H1 (cell line): ENCODE data around the gene NFKBIL1. TPM values are rescaled to one million over a fixed set of nuclear protein-coding genes. Genes with fewer than 3 reads are reported as not detected.

ENCODE experiments used
- CTCF ChIA-PET: fragments of 300-600 bp; sonication (Branson Sonifier 250); formaldehyde crosslinking; loops from one replicate; lab custom pipeline; 2021; ENCODE audit not compliant: partially characterized antibody; lab: Charles Lee
- POLR2A ChIA-PET: fragments of 300-600 bp; sonication (Branson Sonifier 250); formaldehyde crosslinking; loops from one replicate; lab custom pipeline; 2021; ENCODE audit warnings: inconsistent platforms; ENCODE audit not compliant: partially characterized antibody; lab: Charles Lee
- DNase-seq, 2 experiments: peaks; one replicate each; pipeline versions ENCODE4 v3.0.0 to v3.0.0-alpha.2; 2010 to 2022; ENCODE audit warnings: low spot score in 2 of 2, low read depth in 1 of 2, mixed read lengths in 1 of 2
- FAIRE-seq: peaks from 2 replicates; lab custom pipeline; 2011; peaks lifted over from hg19 to GRCh38; lab: Jason Lieb, UNC
- H2AFZ ChIP-seq: 2 replicates; pipeline ENCODE4 v1.8.1; 2012; ENCODE audit warnings: low read length, inconsistent platforms
- H2AK5ac ChIP-seq: 2 replicates; pipeline ENCODE4 v1.6.1; 2013; ENCODE audit warnings: low read depth, low read length
- H2BK120ac ChIP-seq: replicated peaks from 2 replicates; pipeline ENCODE3; 2013; ENCODE audit warnings: low read depth, low read length, inconsistent platforms
- H2BK12ac ChIP-seq: 2 replicates; pipeline ENCODE4 v1.6.1; 2013; ENCODE audit warnings: low read depth, low read length
- H2BK15ac ChIP-seq: 2 replicates; pipeline ENCODE4 v1.6.1; 2013; ENCODE audit warnings: low read length
- H2BK20ac ChIP-seq: 2 replicates; pipeline ENCODE4 v1.6.1; 2013; ENCODE audit warnings: low read length
- H2BK5ac ChIP-seq: 2 replicates; pipeline ENCODE4 v1.6.1; 2013; ENCODE audit warnings: low read depth, low read length
- H3K14ac ChIP-seq: 2 replicates; pipeline ENCODE4 v1.6.1; 2013; ENCODE audit warnings: inconsistent platforms; ENCODE audit not compliant: insufficient read length
- H3K18ac ChIP-seq: 2 replicates; pipeline ENCODE4 v1.6.1; 2013; ENCODE audit warnings: low read length; ENCODE audit errors: extremely low read depth
- H3K23ac ChIP-seq: 2 replicates; pipeline ENCODE4 v1.6.1; 2013; ENCODE audit warnings: inconsistent platforms; ENCODE audit not compliant: insufficient read length
- H3K23me2 ChIP-seq: 2 replicates; pipeline ENCODE4 v1.6.1; 2013; ENCODE audit warnings: low read depth, low read length
- H3K27ac ChIP-seq: 2 replicates; pipeline ENCODE4 v1.6.1; 2011; ENCODE audit warnings: low read depth, low read length, inconsistent platforms
- H3K27me3 ChIP-seq, 4 experiments: replicated peaks in 1 of 4; 1 replicate in 1 of 4; 2 replicates in 3 of 4; pipeline versions ENCODE4 v1.6.1 to v1.8.1; 2011 to 2013; ENCODE audit warnings: low read length in 3 of 4, mild to moderate bottlenecking in 3 of 4, inconsistent platforms in 2 of 4, mixed read lengths in 2 of 4, moderate library complexity in 1 of 4; ENCODE audit not compliant: control insufficient read depth in 3 of 4, insufficient read depth in 3 of 4; ENCODE audit errors: extremely low read depth in 1 of 4
- H3K36me3 ChIP-seq, 4 experiments: 2 replicates each; pipeline versions ENCODE4 v1.6.1 to v1.8.1; 2011 to 2013; ENCODE audit warnings: mild to moderate bottlenecking in 4 of 4, low read length in 3 of 4, moderate library complexity in 2 of 4, control low read depth in 1 of 4, inconsistent platforms in 1 of 4; ENCODE audit not compliant: insufficient read depth in 4 of 4, control insufficient read depth in 2 of 4
- H3K4ac ChIP-seq: replicated peaks from 2 replicates; pipeline ENCODE3; 2013; ENCODE audit warnings: low read length, low read depth, mixed read lengths, inconsistent platforms; ENCODE audit not compliant: insufficient read length
- H3K4me1 ChIP-seq, 4 experiments: replicated peaks in 1 of 4; 1 replicate in 1 of 4; 2 replicates in 3 of 4; pipeline versions ENCODE4 v1.6.1 to v1.8.1; 2011 to 2013; ENCODE audit warnings: low read length in 3 of 4, inconsistent platforms in 2 of 4, mixed read lengths in 1 of 4; ENCODE audit not compliant: insufficient read depth in 4 of 4, control insufficient read depth in 3 of 4
- H3K4me2 ChIP-seq, 2 experiments: 2 replicates each; pipeline versions ENCODE4 v1.6.1 to v1.8.1; 2011 to 2013; ENCODE audit warnings: low read depth in 2 of 2, low read length in 2 of 2, control low read depth in 1 of 2, inconsistent platforms in 1 of 2, mild to moderate bottlenecking in 1 of 2; ENCODE audit not compliant: insufficient read depth in 1 of 2
- H3K4me3 ChIP-seq, 4 experiments: fragments of 200-600, 300-600 bp in 1 of 4; sonication (generic), shearing (Covaris generic), sonication (Bioruptor Twin) in 1 of 4; 2 replicates each; pipeline versions ENCODE4 v1.5.1 to v1.8.1; 2011 to 2016; ENCODE audit warnings: low read length in 4 of 4, low read depth in 3 of 4, control low read depth in 2 of 4, inconsistent platforms in 2 of 4, mild to moderate bottlenecking in 2 of 4, mixed read lengths in 1 of 4, moderate library complexity in 1 of 4; ENCODE audit not compliant: insufficient read depth in 2 of 4; ENCODE audit errors: extremely low read depth in 1 of 4
- H3K56ac ChIP-seq: replicated peaks from 2 replicates; pipeline ENCODE3; 2013; ENCODE audit warnings: low read depth, mild to moderate bottlenecking, mixed read lengths, low read length, inconsistent platforms; ENCODE audit not compliant: insufficient read length
- H3K79me1 ChIP-seq: 2 replicates; pipeline ENCODE4 v1.6.1; 2013; ENCODE audit warnings: low read depth, low read length, control low read depth
- H3K79me2 ChIP-seq, 2 experiments: 2 replicates each; pipeline versions ENCODE4 v1.6.1 to v1.8.1; 2012 to 2013; ENCODE audit warnings: low read length in 2 of 2, mild to moderate bottlenecking in 2 of 2, inconsistent platforms in 1 of 2; ENCODE audit not compliant: insufficient read depth in 2 of 2, control insufficient read depth in 1 of 2
- H3K9ac ChIP-seq, 4 experiments: replicated peaks in 1 of 4; 1 replicate in 1 of 4; 2 replicates in 3 of 4; pipeline versions ENCODE4 v1.6.1 to v1.8.1; 2011 to 2013; ENCODE audit warnings: low read depth in 3 of 4, low read length in 3 of 4, control low read depth in 2 of 4, mild to moderate bottlenecking in 2 of 4, moderate library complexity in 2 of 4, inconsistent platforms in 1 of 4; ENCODE audit errors: extremely low read depth in 1 of 4
- H3K9me3 ChIP-seq, 2 experiments: 2 replicates each; pipeline versions ENCODE4 v1.6.1 to v1.8.1; 2012 to 2013; ENCODE audit warnings: mild to moderate bottlenecking in 2 of 2, moderate library complexity in 2 of 2, control low read depth in 1 of 2, inconsistent platforms in 1 of 2, low read depth in 1 of 2, low read length in 1 of 2, mixed read lengths in 1 of 2; ENCODE audit not compliant: insufficient read depth in 2 of 2
- H4K20me1 ChIP-seq, 2 experiments: replicated peaks in 1 of 2; 2 replicates each; pipeline versions ENCODE3 to v1.8.1; 2011 to 2013; ENCODE audit warnings: inconsistent platforms in 2 of 2, low read length in 2 of 2, mild to moderate bottlenecking in 1 of 2; ENCODE audit not compliant: insufficient read depth in 2 of 2, control insufficient read depth in 1 of 2
- H4K5ac ChIP-seq: 2 replicates; pipeline ENCODE4 v1.6.1; 2013; ENCODE audit warnings: low read length, low read depth, mixed read lengths, inconsistent platforms; ENCODE audit not compliant: insufficient read length
- H4K8ac ChIP-seq: 2 replicates; pipeline ENCODE4 v1.8.0; 2013; ENCODE audit warnings: mild to moderate bottlenecking, moderate library complexity, low read length, inconsistent platforms; ENCODE audit not compliant: insufficient read depth; ENCODE audit errors: extremely low read depth
- H4K91ac ChIP-seq: replicated peaks from 2 replicates; pipeline ENCODE3; 2013; ENCODE audit warnings: low read length, mixed read lengths, inconsistent platforms; ENCODE audit not compliant: insufficient read length
- BCL11A ChIP-seq, 2 experiments: IDR thresholded peaks; one replicate each; pipeline ENCODE4 v1.6.1; 2011; ENCODE audit warnings: low read depth in 2 of 2, low read length in 2 of 2, mild to moderate bottlenecking in 2 of 2
- CHD2 ChIP-seq: IDR thresholded peaks from 2 replicates; pipeline ENCODE4 v1.6.1; 2012; ENCODE audit warnings: low read length, improper control_type of control experiment
- CREB1 ChIP-seq: IDR thresholded peaks from 2 replicates; pipeline ENCODE4 v1.6.1; 2012; ENCODE audit warnings: inconsistent platforms
- EZH2 ChIP-seq: fragments of 200-600 bp; sonication (generic); IDR thresholded peaks from 2 replicates; pipeline ENCODE4 v1.7.1; 2012; ENCODE audit warnings: low read depth, mild to moderate bottlenecking, moderate library complexity, low read length, inconsistent platforms; ENCODE audit not compliant: severe bottlenecking
- JUN ChIP-seq: IDR thresholded peaks from 2 replicates; pipeline ENCODE4 v1.6.1; 2011; ENCODE audit warnings: low read depth, mild to moderate bottlenecking, improper control_type of control experiment, low read length
- MAFK ChIP-seq: IDR thresholded peaks from 2 replicates; pipeline ENCODE4 v1.6.1; 2012; ENCODE audit warnings: low read depth, mild to moderate bottlenecking, improper control_type of control experiment, low read length
- MAX ChIP-seq: IDR thresholded peaks from 2 replicates; pipeline ENCODE4 v1.6.1; 2012; ENCODE audit warnings: inconsistent platforms
- NRF1 ChIP-seq: IDR thresholded peaks from 2 replicates; pipeline ENCODE4 v1.6.1; 2011; ENCODE audit warnings: mild to moderate bottlenecking, low read depth, low read length, improper control_type of control experiment
- POLR2A ChIP-seq, 2 experiments: IDR thresholded peaks; 1 replicate in 1 of 2; 2 replicates in 1 of 2; pipeline ENCODE4 v1.6.1; 2011; ENCODE audit warnings: low read depth in 2 of 2, low read length in 2 of 2, mild to moderate bottlenecking in 2 of 2; ENCODE audit errors: control extremely low read depth in 1 of 2
- RNF2 ChIP-seq: fragments of 200-900, 300-1000 bp; sonication (generic); IDR thresholded peaks from 2 replicates; pipeline ENCODE4 v1.7.1; 2016; ENCODE audit warnings: borderline replicate concordance, low read depth, mild to moderate bottlenecking, antibody characterized with exemption, low read length; ENCODE audit not compliant: poor library complexity, severe bottlenecking; ENCODE audit errors: missing control alignments
- SAP30 ChIP-seq: fragments of 300-600 bp; sonication (generic); IDR thresholded peaks from 2 replicates; pipeline ENCODE4 v1.7.1; 2012; ENCODE audit warnings: low read length, moderate library complexity, mild to moderate bottlenecking, inconsistent platforms; ENCODE audit not compliant: insufficient read depth, insufficient replicate concordance
- SRF ChIP-seq: IDR thresholded peaks from 2 replicates; pipeline ENCODE4 v1.6.1; 2011; ENCODE audit warnings: mild to moderate bottlenecking, low read depth, low read length, moderate library complexity
- TEAD4 ChIP-seq: IDR thresholded peaks from 2 replicates; pipeline ENCODE4 v1.6.1; 2012; ENCODE audit warnings: low read depth, low read length, inconsistent platforms, mixed read lengths
- polyA plus RNA-seq, 7 experiments: library from polyadenylated mRNA; depleted of rRNA in 3 of 7; stranded (reverse) in 5 of 7; unstranded in 2 of 7; fragments of >200 nt in 5 of 7; fragments of 200-250 nt in 2 of 7; gene quantifications; 1 replicate in 5 of 7; 2 replicates in 1 of 7; 4 replicates in 1 of 7; pipeline versions ENCODE4 v1.2.1 to v1.2.3, GENCODE V29; 2011 to 2013; ENCODE audit warnings: missing spikeins in 2 of 7, mixed read lengths in 2 of 7
- total RNA-seq: library from RNA; stranded (reverse); fragmentation: NEBNext Ultra II Directional; extraction: Animal tissue kit (Norgen Biotek cat#: 25700); gene quantifications from 2 replicates; pipeline ENCODE4 v1.2.1, GENCODE V29; 2021

Gene NFKBIL1
- total and polyA plus RNA-seq, 2 of the 8 experiments (the other 6 are each of a cell fraction or from before 2014, with no cell fraction given): 7.5 to 11.2 TPM

DNA sequence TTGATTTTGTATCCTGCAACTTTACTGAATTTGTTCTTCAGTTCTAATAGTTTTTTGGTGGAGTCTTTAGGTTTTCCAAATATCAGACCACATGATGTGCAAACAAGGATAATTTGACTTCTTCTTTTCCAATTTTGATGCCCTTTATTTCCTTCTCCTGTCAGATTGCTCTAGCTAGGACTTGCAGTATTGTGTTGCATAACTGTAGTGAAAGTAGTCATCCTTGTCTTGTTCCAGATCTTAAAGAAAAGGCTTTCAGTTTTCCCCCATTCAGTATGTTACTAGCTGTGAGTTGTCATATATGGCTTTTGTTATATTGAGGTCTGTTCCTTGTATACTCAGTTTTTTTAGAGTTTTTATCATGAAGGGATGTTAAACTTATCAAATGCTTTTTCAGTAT, 44.8 kb upstream of the NFKBIL1 start:
- ChIA-PET POLR2A (interaction anchor here (0.9 to 2.1 kb wide), 4 partner anchors 27 to 33 kb away, joined by 3 to 6 read pairs (median 4); no protein-coding TSS in a partner anchor), CTCF (interaction anchor here (0.7 to 1.2 kb wide), 2 partner anchors 10 to 44 kb away, joined by 3 to 6 read pairs; partner anchors contain the start of gene ATP6V1G2)
- DNase-seq (no peak), FAIRE-seq (no peak)
- H3K36me3 ChIP-seq: peaks cover 4 to 12% (median 8%) of the 10 kb centered on the region in 4 experiments; a peak in 5 of 8 replicates
- no peak overlapping the region for H3K4ac ChIP-seq
- no peak overlapping the region for H2BK20ac ChIP-seq
- H2BK120ac ChIP-seq: no peak overlapping the region
- H3K18ac ChIP-seq: no peak overlapping the region
- no peaks in the 10 kb centered on the region for H3K9me3 ChIP-seq
- H3K23ac ChIP-seq: no peak overlapping the region
- no peak overlapping the region for H4K5ac ChIP-seq
- H3K79me2 ChIP-seq: peaks cover 0 to 40% of the 10 kb centered on the region in 2 experiments; a peak in 2 of 4 replicates
- H3K79me1 ChIP-seq: peaks cover 2% of the 10 kb centered on the region; the same call in 1 of the 2 replicates
- peaks cover 2 to 11% (median 6%) of the 10 kb centered on the region in 4 experiments; a peak in 6 of 7 replicates for H3K4me1 ChIP-seq
- no peak overlapping the region for H2BK15ac ChIP-seq
- no peak overlapping the region for H2BK5ac ChIP-seq
- no peak overlapping the region for H3K4me3 ChIP-seq
- no peak overlapping the region for H4K91ac ChIP-seq
- H4K8ac ChIP-seq: no peak overlapping the region
- H3K4me2 ChIP-seq: no peak overlapping the region
- H3K27ac ChIP-seq: no peak overlapping the region
- no peak overlapping the region for H2AFZ ChIP-seq
- no peak overlapping the region for H3K14ac ChIP-seq
- H2BK12ac ChIP-seq: no peak overlapping the region
- H3K56ac ChIP-seq: no peak overlapping the region
- no peak overlapping the region for H3K9ac ChIP-seq
- H2AK5ac ChIP-seq: no peak overlapping the region
- peaks cover 3% of the 10 kb centered on the region in 2 experiments for H4K20me1 ChIP-seq
- H3K23me2 ChIP-seq: peaks cover 4% of the 10 kb centered on the region; the same call in 1 of the 2 replicates
- H3K27me3 ChIP-seq: peaks cover 0 to 4% (median 2%) of the 10 kb centered on the region in 4 experiments; a peak in 4 of 7 replicates
- no peak for TF ChIP-seq POLR2A (IDR thresholded peaks at IDR 0.05; ENCODE audit: control extremely low read depth in 1 of 2, low read depth in 2 of 2, low read length in 2 of 2)
- TF ChIP-seq MAFK: no peak
- no peak for TF ChIP-seq NRF1
- TF ChIP-seq SRF: no peak
- no peak for TF ChIP-seq JUN
- TF ChIP-seq MAX: no peak
- TF ChIP-seq TEAD4: no peak
- TF ChIP-seq CREB1: no peak
- TF ChIP-seq SAP30: no peak
- no peak for TF ChIP-seq BCL11A (IDR thresholded peaks at IDR 0.05; ENCODE audit: low read depth in 2 of 2, low read length in 2 of 2)
- no peak for TF ChIP-seq RNF2
- TF ChIP-seq EZH2: no peak
- TF ChIP-seq CHD2: no peak
